Suprapubic skin (tissue), 4 donors: Measurements from ENCODE around the gene SH3GLB2. TPM values are rescaled to one million over a fixed set of nuclear protein-coding genes. Genes with fewer than 3 reads are reported as not detected.

Experiments
- DNase-seq, 2 donors: peaks; one replicate each; pipeline ENCODE4 v3.0.0-alpha.2; 2019; ENCODE audit warnings: low spot score in 2 of 2
- H3K27ac ChIP-seq: fragments of 200-600 bp; sonication (generic); one replicate; pipeline ENCODE4 v1.5.1; 2019
- H3K27me3 ChIP-seq: fragments of 200-600 bp; sonication (generic); one replicate; pipeline ENCODE4 v1.5.1; 2019
- H3K36me3 ChIP-seq: fragments of 200-600 bp; sonication (generic); one replicate; pipeline ENCODE4 v1.5.1; 2019
- H3K4me1 ChIP-seq: fragments of 200-600 bp; sonication (generic); one replicate; pipeline ENCODE4 v1.5.1; 2019
- H3K4me3 ChIP-seq: fragments of 200-600 bp; sonication (generic); one replicate; pipeline ENCODE4 v1.5.1; 2019; ENCODE audit warnings: mild to moderate bottlenecking
- H3K9me3 ChIP-seq: fragments of 200-600 bp; sonication (generic); one replicate; pipeline ENCODE4 v1.5.1; 2019
- CTCF ChIP-seq, 2 donors: fragments of 200-600 bp in 1 of 2; fragments of 450-650 bp in 1 of 2; sonication (generic) in 1 of 2; IDR thresholded peaks; one replicate each; pipeline ENCODE4 v1.5.1; 2016 to 2019; ENCODE audit warnings: antibody characterized with exemption in 2 of 2, mild to moderate bottlenecking in 1 of 2, moderate library complexity in 1 of 2
- EP300 ChIP-seq: sonication (generic); formaldehyde crosslinking; IDR thresholded peaks from one replicate; pipeline ENCODE4 v1.6.1; 2017; ENCODE audit warnings: antibody characterized with exemption
- POLR2A ChIP-seq, 2 donors: fragments of 450-650 bp; IDR thresholded peaks; one replicate each; pipeline ENCODE4 v1.6.1; 2017; ENCODE audit warnings: antibody characterized with exemption in 2 of 2, mild to moderate bottlenecking in 2 of 2, moderate library complexity in 2 of 2
- POLR2AphosphoS5 ChIP-seq, 3 donors: sonication (generic); formaldehyde crosslinking; IDR thresholded peaks; one replicate each; pipeline ENCODE4 v1.6.1; 2017; ENCODE audit warnings: antibody characterized with exemption in 3 of 3
- WGBS: methylation state at CpG from one replicate; pipeline ENCODE4 v1.1.5; 2018; 5-methylcytosine and 5-hydroxymethylcytosine counted together
- total RNA-seq, 4 donors: library from RNA; depleted of rRNA; stranded (reverse); fragments of >200 nt; gene quantifications; one replicate each; pipeline ENCODE4 v1.1.0, GENCODE V29; 2016

SH3GLB2 gene
- total RNA-seq, 4 donors from 2014 or later: 193 to 331 (median 258) TPM

GRCh38 chr9:129011170-129011569 is 17.0 kb downstream of the SH3GLB2 start:
- Histone ChIP-seq H3K4me1 (peaks cover 21% of the 10 kb centered on the region), H3K36me3 (peaks cover 92% of the 10 kb centered on the region), H3K27ac (no peak overlapping the region), H3K27me3 (no peaks in the 10 kb centered on the region), H3K9me3 (no peaks in the 10 kb centered on the region), H3K4me3 (no peak overlapping the region)
- WGBS: 96% methylated on average over 19 of the region's 19 CpGs
- DNase-seq: no peak
- no peak for TF ChIP-seq EP300
- no peak for TF ChIP-seq CTCF (IDR thresholded peaks at IDR 0.05)
- TF ChIP-seq POLR2A (IDR thresholded peaks at IDR 0.05): no peak
- TF ChIP-seq POLR2AphosphoS5 (IDR thresholded peaks at IDR 0.05): no peak

- WGBS: 77% methylated on average over 8 of the region's 8 CpGs
- H3K36me3 ChIP-seq: peaks cover 99% of the 10 kb centered on the region
- TF ChIP-seq CTCF (IDR thresholded peaks at IDR 0.05) (no peak), EP300 (no peak), POLR2AphosphoS5 (IDR thresholded peaks at IDR 0.05) (no peak), POLR2A (IDR thresholded peaks at IDR 0.05) (no peak)
- DNase-seq: no peak
- H3K27me3 ChIP-seq: no peaks in the 10 kb centered on the region
- H3K4me3 ChIP-seq: no peak overlapping the region
- no peak overlapping the region for H3K27ac ChIP-seq
- no peaks in the 10 kb centered on the region for H3K9me3 ChIP-seq
- peaks cover 21% of the 10 kb centered on the region for H3K4me1 ChIP-seq
These were observed 17.7 kb downstream of the SH3GLB2 start for GRCh38 chr9:129010267-129010975.

- TF ChIP-seq POLR2A (IDR thresholded peaks at IDR 0.05) (no peak), EP300 (no peak), POLR2AphosphoS5 (IDR thresholded peaks at IDR 0.05) (no peak), CTCF (IDR thresholded peaks at IDR 0.05) (no peak)
- Histone ChIP-seq H3K27ac (no peak overlapping the region), H3K36me3 (peaks cover 100% of the 10 kb centered on the region), H3K27me3 (no peaks in the 10 kb centered on the region), H3K9me3 (no peaks in the 10 kb centered on the region), H3K4me3 (no peak overlapping the region), H3K4me1 (peaks cover 21% of the 10 kb centered on the region)
- 89% methylated on average over 16 of the region's 17 CpGs for WGBS
- no peak for DNase-seq
These were observed 18.5 kb downstream of the SH3GLB2 start for GRCh38 chr9:129009584-129010141.

GRCh38 chr9:129008986-129009583 is 19.0 kb downstream of the SH3GLB2 start:
- Histone ChIP-seq H3K27me3 (no peaks in the 10 kb centered on the region), H3K27ac (no peak overlapping the region), H3K9me3 (no peaks in the 10 kb centered on the region), H3K4me3 (no peak overlapping the region), H3K4me1 (peaks cover 21% of the 10 kb centered on the region), H3K36me3 (peaks cover 98% of the 10 kb centered on the region)
- WGBS: 60% methylated on average over 2 of the region's 13 CpGs
- no peak for DNase-seq
- TF ChIP-seq EP300 (no peak), POLR2AphosphoS5 (IDR thresholded peaks at IDR 0.05) (no peak), POLR2A (IDR thresholded peaks at IDR 0.05) (no peak), CTCF (IDR thresholded peaks at IDR 0.05) (no peak)

GRCh38 chr9:129008469-129008965 is 19.6 kb downstream of the SH3GLB2 start:
- WGBS: 64% methylated on average over 4 of the region's 6 CpGs
- no peak for TF ChIP-seq POLR2AphosphoS5 (IDR thresholded peaks at IDR 0.05)
- Histone ChIP-seq H3K4me3 (no peak overlapping the region), H3K4me1 (peaks cover 21% of the 10 kb centered on the region), H3K27ac (no peak overlapping the region), H3K36me3 (peaks cover 96% of the 10 kb centered on the region), H3K9me3 (no peaks in the 10 kb centered on the region), H3K27me3 (no peaks in the 10 kb centered on the region)
- DNase-seq: no peak
